ENCODE results near the gene ANXA4.
A peak's percentile ranks its signal among the peaks of the same experiment; 100 is the strongest.

ANXA4 gene

DNA sequence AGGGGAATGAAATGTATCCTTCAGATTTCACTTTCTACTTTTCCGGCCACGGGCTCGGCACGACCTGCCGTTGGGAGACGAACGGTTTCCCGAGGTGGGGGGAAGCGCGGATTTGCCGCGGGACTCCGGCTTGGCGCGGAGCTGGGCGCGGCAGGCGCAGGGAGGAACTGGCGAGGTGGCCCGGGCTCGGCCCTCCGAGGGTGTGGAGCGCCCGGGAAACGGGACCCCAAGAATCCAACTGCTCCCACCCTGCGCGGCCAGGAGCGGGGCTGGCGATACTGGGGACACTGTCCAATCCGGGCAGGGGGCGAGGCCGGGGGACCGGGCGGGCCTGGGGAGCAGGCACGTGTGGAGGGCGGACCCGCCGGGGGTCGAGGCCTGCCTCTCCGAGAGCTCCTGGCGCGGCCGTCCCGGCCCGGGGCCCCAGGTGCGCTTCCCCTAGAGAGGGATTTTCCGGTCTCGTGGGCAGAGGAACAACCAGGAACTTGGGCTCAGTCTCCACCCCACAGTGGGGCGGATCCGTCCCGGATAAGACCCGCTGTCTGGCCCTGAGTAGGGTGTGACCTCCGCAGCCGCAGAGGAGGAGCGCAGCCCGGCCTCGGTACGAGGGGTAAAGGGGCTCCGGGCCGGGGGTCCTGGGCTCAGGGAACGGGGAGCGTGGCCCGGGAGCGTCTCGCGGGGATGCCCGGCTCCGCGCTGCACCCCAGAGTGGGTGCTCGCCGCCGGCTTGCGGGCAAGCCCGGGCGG is at the start of gene ANXA4:
Gene ANXA4, plus strand, starts transcription at position 560 of the 747 bp plus-strand sequence. CDS start 39,432 bp downstream, outside the sequence.
- peak; percentile 27 for DNase-seq (ENCODE audit: low read depth)

- DNase-seq (ENCODE audit: low read depth) = no peak
These were observed 49.5 kb upstream of the ANXA4 start for GRCh38 chr2:69692424-69692823.

- no peak for DNase-seq (ENCODE audit: low read depth)
These were observed 48.7 kb upstream of the ANXA4 start for GRCh38 chr2:69693059-69693774.

- DNase-seq (ENCODE audit: low read depth) = peak; percentile 20
These were observed 48.0 kb upstream of the ANXA4 start for GRCh38 chr2:69693775-69694450.

- no peak for DNase-seq (ENCODE audit: low read depth)
These were observed 46.8 kb upstream of the ANXA4 start for GRCh38 chr2:69694894-69695849.

DNA sequence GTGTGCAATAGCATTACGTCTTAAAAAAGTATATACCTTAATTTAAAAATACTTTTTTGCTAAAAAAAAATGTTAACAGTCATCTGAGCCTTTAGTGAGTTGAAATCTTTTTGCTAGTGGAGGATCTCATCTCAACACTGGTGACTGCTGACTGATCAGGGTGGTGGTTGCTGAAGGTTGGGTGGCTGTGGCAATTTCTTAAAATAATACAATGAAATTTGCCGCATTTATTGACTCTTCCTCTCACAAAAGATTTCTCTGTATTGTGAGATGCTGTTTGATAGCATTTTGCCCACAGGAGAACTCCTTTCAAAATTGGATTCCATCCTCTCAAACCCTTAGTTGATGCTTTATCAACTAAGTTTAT is 46.1 kb upstream of the ANXA4 start:
- no peak for DNase-seq (ENCODE audit: low read depth)

- no peak for DNase-seq (ENCODE audit: low read depth)
These were observed 41.6 kb upstream of the ANXA4 start for GRCh38 chr2:69700381-69700780.

GRCh38 chr2:69701100-69701945 is 40.6 kb upstream of the ANXA4 start:
- DNase-seq (ENCODE audit: low read depth) = no peak

GRCh38 chr2:69703189-69703588 is 38.7 kb upstream of the ANXA4 start:
- DNase-seq (ENCODE audit: low read depth) = no peak

DNA sequence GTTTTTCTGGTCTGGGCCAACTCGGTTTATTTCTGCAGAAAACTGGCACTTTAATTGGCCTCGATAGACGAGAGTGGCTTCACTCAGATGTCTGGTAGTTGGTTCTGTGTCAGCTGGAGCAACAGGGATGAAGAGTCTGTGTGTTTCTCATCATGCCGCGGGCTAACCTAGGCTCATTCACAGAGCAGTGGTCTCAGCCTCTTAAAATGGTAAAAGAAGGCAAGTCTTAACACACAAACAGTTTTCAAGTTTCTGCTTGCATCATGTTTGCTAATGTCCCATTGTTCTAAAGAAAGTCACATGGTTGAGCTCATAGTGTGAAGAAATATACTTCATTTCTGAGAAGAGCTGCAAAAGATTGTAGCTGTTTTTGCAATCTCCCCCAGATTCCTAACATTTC is 37.5 kb upstream of the ANXA4 start:
- DNase-seq (ENCODE audit: low read depth) = no peak

GRCh38 chr2:69709290-69709689 is 32.6 kb upstream of the ANXA4 start:
- DNase-seq (ENCODE audit: low read depth) = no peak

DNA sequence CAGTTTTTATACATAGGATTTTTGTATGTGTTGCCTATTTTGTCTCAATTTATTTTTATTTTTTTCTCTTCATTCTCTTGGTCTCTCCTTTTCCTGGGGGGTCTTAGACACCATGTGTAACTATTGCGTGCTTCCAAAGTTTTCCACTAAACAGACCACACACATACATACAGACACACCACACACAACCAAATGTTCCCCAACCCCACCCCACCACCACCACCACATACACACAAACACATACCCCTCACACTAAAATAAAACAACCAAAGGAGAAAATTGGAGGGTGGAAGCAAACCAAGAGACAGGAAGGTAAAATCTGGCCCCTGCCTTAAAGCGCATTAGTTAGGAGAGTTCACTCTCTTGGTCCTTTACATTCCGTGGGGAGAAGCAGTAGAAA is 30.0 kb upstream of the ANXA4 start:
- no peak for DNase-seq (ENCODE audit: low read depth)

GRCh38 chr2:69714024-69714423 is 27.9 kb upstream of the ANXA4 start:
- DNase-seq (ENCODE audit: low read depth) = no peak

DNA sequence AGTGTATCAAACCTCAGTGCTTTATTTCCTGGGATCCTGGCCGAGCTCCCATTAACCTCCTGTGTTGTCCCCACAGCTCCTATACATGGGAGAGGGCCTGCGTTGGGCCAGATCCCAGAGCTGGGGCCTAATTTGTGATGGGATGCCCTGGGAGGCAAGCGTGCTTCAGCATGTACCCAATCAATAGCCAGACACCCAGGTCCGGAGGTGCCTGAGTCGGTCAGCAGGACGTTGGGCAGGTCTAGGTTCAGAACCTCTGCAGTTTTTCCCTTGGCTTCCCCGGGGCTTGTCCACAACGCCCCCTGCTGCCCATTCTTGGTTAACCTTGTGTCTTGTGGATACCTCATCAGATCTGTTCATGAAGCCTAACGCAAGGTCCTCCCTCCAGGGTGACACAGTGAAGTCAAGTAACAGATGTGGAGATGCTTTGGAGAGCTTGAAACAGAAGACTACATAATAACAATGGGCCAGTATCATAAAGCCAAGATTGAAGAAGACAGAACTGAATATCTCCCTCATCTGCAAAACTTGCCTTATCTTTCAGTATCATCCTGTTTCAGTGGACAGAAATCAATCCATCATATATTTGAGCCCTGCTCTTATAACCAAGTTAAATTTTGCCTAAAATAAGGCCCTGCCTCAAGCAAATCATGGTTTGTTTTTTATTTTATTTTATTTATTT is 27.3 kb upstream of the ANXA4 start:
- DNase-seq (ENCODE audit: low read depth) = peak; percentile 81

- no peak for DNase-seq (ENCODE audit: low read depth)
These were observed 26.0 kb upstream of the ANXA4 start for GRCh38 chr2:69715964-69716363.

DNA sequence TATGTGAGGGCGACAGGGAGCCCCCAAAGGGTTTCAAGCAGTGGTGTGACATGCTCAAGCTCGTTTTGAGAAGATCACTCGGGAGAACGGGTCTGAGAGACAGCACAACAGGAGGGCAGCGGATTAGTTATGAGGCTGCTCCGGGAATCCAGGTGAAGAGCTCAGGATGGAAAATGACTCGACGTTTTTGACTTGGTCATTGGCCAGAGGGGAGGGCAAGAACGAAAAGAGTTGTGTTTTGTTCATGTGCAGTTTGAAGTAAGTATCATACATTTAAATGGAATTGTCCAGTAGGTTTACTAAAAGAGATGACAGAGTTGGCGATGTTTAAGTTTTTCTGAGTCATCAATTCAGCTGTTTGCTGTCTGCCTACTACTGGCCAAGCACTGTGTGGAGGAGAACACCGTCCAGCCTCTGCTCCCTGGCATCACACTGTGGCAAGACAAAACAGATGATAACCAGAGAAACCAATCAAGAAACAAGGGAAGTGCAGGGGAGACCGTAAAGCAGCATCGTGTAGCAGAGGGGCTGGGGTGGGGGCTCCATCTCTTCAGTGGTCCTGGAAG is 25.3 kb upstream of the ANXA4 start:
- DNase-seq (ENCODE audit: low read depth) = no peak

GRCh38 chr2:69717186-69717585 is 24.7 kb upstream of the ANXA4 start:
- DNase-seq (ENCODE audit: low read depth) = no peak

- DNase-seq (ENCODE audit: low read depth) = no peak
These were observed 24.1 kb upstream of the ANXA4 start for GRCh38 chr2:69717861-69718273.

GRCh38 chr2:69718338-69718965 is 23.5 kb upstream of the ANXA4 start:
- no peak for DNase-seq (ENCODE audit: low read depth)

DNA sequence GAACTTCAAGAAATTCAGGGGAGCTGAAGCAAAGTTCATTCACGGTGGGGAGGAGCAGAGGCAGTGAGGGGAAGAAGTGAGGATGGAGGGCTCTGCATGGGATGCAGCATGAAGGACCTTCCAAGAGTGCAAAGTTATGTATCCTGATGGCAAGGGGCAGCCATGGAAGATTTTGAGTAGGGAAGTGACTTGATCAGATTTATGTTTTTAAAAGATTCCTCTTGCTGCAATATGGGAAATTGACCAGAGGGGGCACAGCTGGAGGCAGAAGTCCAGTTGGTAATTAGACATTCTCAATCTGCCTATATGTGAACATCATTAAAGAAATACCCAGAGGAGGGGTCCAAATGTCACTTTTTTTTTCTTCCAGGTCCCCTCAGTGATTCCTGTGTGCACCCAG is 21.5 kb upstream of the ANXA4 start:
- DNase-seq (ENCODE audit: low read depth) = no peak

Measured in stimulated activated CD8-positive, alpha-beta memory T cell treated with anti-CD3 and anti-CD28 coated beads, Interleukin-12 subunit alpha, Interleukin-12 subunit beta, amount 100 ng/mL, for 1 hour (primary cell).